ENCODE data around the gene TGFB3. TPM values are rescaled to one million over a fixed set of nuclear protein-coding genes. Genes with fewer than 3 reads are reported as not detected.

TGFB3 gene
- polyA plus RNA-seq, 5 donors: 154 to 217 (median 174) TPM

DNA sequence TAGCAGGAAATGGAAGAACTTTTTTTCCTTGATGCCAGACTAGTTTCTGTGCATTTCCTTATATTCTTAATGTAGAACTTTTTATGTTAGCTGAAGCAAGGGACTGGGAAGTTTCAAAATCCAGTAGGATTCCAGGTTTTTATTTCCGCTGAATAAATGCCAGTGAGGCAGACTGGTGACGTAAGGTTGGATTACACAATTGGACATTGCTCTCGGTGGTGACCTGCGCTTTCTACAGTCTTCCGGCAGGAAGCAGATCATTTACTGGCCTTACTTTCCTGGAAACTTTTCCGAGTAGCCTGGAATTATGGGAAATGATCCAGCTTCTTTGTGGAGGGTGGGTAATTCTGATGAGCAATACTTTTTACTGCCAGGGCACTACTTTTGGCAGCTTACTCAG is 7.3 kb upstream of the TGFB3 start:
- DNase-seq: peak; percentile 75 to 82

DNA sequence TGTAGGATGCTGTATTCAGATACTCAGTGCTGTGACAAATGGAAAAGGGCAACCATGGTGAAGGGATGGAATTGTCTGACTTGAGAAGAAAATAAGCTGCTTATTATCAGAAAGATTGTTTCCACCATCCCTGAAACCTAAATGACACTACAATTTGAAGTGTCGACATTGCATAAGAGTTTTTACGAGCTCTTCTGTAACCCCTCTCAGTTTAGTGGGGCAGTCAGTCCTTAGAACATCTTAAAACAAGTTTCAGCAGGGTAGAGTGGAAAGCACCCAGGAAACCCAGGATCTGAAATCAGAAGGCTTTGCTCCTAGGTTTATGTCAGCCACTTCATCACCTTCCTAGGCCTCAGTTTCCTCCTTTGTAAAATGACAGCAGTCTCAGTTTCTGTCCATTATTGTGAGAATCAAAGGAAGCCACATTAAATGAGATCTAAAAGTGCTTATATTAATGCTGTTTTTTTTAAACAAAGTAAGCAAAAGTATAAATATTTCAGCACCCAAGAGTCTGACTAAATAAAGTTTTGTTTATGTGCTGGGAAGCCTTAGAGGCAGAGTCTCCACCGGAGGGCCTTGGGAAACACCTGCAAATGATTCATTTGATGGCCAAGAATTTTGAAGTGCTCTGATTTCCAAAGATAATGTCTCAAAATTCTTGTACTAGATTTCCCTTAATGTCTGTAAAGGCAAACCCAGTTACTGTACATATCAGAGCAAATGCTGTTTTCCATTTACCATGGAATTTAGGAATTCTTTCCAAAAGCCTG is 5.6 kb upstream of the TGFB3 start:
- DNase-seq: no peak

DNA sequence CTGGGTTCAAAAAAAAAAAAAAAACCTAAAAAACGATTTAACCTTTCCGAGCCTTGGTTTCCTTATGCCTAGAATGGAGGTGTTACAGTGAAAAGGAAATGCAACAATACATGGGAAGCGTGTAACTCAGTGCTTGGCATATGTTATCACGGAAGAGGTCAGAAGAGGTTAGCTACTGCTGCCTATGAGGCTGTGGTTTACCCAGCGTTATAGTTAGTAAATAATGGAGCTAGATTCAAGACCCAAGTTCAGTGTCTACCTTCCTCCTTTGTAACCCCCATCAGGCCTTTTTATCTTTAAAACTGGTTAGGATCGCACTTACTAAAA is 4.6 kb upstream of the TGFB3 start:
- no peak for DNase-seq

DNA sequence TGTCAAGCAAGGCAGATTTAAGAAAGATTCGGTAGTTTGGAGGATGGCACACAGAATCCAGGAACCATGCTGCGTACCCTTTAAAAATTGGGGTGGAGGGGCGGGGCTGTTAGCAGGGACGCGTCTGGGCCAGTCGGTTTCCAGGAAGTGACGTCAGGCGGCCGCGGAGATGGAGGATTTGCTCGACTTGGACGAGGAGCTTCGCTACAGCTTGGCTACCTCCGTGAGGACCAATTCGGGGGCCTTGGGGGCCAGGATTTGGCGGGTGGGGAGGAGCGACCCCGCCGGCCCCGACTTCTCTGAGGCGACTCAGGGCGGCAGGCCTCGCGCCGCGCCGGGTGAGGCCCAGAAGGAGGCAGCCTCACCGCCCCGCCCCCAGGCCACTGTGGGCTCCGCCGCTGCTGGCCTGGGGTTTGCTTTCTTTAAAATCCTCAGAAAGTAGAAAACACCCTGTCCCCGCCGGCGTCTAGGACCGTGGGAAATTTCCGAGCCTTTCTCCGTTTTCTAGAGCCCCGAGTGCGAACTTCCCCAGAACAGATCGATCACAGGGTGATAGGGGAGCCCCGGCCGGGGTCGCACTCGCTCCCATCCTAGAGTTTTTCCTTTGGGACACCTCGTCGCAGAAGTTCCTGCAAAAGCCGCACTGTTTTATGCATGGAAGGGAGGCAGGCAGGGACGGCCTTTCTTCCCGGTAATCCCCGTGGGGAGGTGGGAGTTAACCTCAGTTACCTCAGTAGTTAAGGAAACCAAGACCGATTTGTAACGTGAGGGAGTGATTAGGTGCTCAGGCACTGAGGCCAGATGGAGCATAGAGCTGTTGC is 4.0 kb upstream of the TGFB3 start, which contains the start of gene IFT43:
Gene IFT43 (plus strand): TSS at position 146 of the 821 bp plus-strand sequence. CDS start 24 bp downstream, at position 170.
- peak; percentile 92 to 93 for DNase-seq

DNA sequence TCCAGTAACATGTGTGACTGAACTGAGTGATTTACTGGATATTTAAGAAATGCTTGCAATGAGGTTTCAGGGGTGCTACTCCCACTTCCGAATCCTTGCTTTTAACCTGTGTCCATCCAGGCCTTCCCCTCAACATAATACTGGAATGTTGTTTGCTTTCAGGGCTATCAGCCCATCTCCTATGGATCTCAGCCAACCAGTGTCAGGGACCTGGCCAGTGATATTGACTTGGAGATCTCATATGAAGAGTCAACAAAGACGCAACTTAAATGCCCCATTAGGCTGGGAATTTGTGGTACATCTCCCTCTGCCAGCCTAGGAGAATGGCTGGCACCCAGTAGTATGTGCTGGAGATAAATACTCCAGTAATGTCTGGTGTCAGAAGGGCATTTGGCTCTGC is 2.9 kb upstream of the TGFB3 start:
- no peak for DNase-seq

DNA sequence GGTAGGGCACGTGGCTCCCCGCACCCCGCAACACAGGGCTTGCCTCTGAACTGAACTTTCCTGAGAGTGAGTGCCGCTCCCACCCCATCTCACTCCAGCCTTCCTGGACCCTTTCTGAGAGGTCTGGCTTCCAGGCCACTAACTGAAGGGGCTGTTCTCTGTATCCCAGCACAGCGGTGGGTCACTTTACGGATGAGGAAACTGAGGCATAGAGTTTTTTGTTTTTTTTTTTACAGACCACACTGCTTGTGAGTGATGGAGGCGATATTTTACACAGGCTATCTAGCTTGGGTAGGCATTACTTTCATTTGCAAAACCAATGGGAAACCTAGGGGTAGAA is 1.2 kb upstream of the TGFB3 start:
- DNase-seq: no peak

DNA sequence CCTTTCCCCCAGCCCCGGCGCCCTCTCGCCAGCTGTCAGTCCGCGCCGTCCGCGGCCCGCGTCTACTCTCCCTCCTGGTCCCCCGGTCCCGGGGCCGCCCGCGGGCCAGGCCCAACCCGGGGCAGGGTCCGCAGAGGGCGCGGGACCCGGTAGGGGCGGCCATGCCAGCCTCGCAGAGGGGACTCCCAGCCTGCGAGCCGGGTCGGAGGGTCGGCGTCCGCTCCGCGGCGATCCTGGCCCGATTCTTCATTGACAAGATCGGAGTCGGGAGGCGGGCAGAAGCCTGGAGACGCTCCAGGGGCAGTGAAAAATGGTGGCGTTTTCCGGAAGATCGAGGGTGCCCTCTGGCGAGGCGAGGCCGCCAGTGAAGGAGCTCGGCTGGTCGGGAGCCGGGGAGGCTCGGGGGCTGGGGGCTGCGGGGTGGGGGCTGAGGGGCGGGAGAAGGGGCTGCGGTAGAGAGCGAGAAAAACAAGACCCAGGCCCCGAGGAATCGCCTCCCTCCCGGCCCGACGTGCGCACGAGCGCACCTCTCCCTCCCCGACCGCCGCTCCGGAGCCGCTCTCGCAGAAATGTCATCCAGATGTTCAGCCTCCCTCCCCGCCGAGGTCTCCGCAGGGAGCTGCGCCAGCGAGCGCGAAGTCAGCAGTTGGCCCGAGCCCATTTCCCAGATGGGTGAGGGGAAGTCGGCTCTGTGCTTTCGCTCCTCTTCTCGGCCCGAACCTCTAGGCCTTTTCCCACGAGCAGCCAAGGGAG is 647 bp upstream of the TGFB3 start:
- peak; percentile 92 for DNase-seq

DNA sequence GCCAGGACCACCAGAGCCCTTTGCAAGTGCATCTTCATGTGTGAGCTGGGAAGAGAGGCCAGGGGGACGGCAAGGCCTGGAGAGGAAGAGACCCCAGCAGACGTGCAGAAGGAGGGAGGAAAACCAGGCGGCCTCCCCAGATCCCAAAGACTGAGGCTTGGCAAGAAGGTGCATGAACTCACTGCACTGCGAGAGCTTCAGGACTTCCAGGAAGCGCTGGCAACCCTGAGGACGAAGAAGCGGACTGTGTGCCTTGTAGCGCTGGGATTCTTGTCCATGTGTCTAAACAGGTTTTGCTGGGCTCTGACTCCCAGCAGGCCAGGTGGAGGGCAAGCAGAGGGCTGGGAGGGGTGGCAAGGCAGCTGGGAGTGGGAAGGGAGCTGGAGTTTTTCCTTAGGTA is 939 bp downstream of the TGFB3 start:
- no peak for DNase-seq

DNA sequence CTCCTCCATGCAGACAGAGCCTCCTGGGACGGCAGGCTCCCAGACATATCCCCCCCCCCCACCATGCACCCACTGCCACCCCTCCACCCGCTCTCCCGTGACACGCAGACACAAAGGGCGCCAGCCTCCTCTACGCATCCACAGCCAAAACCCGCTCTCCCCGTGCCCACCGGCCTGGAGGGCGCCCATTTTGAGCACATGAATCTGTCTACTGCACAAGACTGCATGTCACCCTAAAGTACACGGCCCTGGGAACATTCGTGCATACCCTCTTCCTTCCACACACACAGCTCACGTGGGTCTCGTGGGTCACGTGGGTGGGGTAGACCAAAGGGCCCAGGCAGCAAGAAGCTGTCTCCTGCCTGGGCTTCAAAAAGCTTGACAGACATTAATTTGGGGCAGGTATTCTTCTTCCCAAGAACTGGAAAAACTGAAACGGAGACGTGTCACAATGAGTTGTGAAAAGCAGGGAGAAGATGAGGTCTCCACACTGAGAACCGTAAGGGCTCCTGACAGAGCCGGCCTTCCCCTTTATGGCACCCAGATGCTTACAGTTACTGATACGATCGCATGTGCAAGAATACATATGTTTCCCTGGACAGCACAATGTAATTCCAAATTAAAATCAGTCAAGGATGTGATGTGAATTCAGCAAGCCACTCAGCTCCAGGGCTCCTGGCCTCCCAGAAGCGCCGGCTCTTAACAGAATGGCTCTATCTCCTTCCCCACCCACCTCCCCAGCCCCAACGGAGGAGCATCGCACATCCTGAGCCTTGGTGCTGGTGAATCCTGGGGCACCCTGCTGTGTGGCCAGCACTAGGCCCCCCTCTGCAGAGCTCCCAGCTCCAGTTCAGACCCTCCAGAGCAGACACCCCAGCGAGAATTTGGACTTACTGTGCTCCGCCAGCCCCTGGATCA is 1.9 kb downstream of the TGFB3 start:
- DNase-seq: no peak

DNA sequence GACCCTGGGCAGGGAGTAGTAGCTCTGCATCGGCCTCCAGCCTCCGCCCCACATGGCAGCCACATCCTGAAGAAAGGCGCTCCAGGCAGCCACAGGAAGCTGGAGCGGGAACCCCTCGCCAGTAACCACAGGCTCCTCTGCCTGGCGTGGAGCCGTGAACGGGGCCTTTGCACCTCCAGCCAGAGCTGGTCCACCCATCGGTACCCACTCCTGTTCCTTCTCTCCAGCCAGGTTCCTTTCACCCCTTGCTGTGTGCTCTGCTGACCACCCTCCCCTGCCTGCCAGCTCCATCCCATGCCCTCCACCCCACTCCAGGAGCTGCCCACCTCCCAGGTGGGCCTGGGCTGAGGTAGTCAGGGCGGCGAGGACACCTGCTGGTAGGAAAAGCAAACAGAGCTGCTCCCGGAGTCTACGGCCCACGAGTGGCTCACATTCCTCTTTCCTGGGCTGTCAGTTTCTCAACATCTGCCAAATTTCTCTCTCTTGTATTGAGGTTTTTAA is 2.7 kb downstream of the TGFB3 start:
- no peak for DNase-seq

DNA sequence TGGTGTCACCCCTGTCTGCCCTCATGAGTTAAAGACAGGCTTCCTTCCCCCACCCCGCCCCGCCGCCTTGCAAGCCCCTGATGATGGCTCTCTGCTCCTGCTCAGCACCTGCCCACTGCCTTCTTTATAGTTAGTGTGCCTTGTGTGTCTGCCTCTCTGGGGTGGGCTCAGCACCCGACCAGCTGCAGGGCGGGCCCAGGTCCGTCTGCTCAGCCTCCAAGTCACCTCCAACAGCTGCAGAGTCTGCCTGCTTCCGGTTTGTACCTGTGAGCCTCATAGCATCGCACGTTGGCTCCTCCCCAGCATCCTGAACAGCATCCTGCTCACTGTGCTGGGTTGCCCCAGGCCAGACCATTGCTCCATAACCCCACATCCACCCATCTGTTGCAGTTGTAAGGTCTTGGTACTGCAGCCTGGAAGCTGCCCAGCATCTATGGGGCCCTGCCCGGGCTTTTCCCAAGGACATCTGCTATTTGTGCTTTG is 3.5 kb downstream of the TGFB3 start:
- DNase-seq: no peak

DNA sequence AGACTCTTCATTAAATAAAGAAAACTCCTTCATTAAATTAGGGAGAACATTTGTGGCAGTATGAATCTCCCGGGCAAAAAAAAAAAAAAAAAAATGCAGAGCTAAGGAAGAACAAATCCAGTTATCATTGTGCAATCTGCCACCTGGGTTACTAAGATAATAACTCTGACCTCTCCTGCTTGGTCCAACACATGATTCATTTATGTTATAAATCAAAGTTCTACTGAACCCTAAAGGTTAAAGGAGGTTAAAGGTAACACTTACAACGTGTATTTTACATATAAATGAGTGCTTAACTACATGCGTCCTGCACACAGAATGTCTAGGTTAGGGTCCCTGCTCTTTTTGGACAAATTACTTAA is 4.2 kb downstream of the TGFB3 start:
- no peak for DNase-seq

DNA sequence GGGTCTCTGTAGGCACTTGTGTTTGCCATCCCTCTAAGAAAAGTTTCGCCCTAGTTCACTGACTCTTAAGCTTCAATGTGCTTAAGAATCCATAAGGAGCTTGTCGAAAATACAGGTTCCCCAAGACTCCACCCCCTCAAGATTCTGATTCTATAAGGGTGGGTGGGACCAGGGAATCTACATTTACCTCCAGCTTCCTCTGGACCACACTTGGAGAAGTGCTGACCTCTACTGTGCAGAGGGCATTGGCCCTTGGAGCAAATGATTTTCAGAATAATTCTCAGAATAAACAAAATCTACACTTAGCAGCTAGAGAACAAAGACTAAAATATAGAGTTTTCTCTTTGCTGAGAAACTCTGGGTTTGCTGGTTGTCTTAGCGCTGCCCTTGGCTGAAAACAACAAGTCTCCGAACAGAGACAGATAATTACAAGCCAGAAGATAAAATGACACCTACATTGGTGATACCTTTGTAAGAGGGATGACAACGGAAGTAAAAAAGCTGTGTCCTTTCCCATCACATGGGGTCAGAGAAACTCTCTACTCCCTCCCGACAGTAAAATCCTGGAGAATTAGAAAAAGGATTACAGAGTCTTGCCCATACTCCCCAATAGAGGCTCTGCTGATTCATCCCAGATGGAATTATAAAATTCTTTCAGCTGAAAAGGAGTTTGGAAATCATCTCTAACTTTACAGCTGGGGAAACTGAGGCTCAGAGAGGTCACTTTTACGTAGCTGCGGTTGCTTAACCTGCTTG is 4.8 kb downstream of the TGFB3 start:
- no peak for DNase-seq

DNA sequence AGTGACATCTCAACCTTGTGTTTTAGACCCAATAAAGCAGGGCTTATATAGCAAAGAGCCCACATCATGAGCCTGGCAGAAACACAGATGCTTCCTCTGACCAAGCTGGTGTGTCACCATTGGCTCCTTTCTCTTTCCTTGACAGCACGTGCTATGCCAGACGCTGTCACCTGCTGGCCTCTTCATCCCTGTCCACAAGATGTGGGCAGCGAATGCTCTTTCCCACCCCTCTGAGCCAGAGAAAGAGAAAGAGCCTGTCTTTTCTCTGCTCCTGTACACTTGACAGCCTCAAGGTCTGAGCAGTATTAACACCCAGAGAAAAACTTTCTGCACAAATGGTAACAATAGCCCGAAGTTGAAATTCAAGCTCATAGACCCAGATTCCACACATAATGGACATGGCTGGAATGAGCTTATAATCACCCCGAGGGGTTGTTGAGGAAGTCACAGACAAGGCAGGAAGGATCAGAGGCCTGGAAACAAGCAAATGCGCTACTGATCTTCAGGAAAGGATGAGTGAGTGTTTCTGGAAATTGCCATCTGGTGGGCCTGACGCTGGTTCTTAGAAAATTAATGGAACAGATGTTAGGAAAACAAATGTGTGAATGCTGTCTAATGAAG is 8.9 kb downstream of the TGFB3 start:
- DNase-seq: no peak

DNA sequence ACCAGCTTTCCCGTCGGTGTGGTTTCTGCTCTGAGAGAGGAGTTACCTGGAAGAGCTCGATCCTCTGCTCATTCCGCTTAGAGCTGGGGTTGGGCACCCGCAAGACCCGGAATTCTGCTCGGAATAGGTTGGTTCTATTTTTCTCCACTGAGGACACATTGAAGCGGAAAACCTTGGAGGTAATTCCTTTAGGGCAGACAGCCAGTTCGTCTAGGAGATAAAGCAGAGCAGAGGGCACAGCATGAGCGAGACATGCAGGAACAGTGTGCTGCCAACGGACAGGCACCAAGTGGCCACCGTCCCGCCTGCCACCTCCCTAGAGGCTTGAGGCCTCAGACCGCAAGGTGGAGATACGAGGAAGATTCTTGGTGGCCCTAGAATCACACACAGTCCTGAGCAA is 10.3 kb downstream of the TGFB3 start:
- no peak for DNase-seq

DNA sequence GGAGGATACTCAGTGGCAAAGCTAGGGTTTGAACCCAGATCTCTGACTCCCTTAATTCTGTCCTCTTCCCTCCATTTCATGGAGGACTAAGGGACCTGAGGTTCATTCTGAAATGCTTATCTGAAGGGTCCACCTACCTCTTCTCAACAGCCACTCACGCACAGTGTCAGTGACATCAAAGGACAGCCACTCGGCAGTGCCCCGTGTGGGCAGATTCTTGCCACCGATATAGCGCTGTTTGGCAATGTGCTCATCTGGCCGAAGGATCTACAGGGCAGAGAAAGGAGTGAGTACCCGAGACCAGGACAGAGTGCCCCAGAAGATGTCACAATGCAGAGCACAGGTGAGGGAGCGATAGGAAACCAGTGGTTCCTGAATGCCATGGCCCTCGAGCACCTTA is 10.8 kb downstream of the TGFB3 start:
- no peak for DNase-seq

DNA sequence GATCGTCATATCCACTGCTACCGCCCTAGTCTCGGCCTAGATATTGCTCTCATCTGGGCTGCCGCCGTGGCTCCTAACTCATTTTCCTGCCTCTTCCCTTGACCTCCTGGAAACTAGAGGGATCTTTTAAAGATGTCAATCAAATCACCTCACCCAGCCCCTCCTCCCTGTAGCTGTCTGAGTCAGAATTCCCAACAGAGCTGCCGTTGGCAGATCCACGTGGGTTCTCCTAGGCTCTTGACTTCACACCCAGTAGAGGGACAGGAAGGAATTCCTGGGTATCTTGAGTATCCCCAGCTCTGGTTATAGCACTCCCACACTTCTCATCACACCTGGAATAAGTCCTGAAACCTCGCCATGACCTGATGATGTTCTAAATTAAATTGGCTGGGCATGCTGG is 11.9 kb downstream of the TGFB3 start:
- no peak for DNase-seq

DNA sequence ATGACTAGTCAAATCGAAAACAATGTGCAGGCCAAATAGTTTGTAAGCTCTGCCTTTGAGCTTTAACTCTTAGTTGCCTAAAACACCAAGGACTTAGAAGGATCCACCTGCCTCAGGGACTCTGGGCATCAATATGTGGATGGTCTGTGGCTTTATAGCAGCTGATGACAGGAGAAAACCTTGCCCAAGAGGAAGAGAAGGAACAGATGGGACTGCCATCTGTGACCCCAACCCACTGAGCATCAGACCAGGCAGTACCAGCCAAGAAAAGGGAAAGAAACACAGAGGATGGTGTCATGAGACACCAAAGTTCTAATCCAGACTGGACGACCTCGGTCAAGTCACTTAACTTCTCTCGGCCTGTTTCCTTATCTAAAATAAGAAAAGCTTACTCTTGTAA is 12.7 kb downstream of the TGFB3 start:
- DNase-seq: no peak

DNA sequence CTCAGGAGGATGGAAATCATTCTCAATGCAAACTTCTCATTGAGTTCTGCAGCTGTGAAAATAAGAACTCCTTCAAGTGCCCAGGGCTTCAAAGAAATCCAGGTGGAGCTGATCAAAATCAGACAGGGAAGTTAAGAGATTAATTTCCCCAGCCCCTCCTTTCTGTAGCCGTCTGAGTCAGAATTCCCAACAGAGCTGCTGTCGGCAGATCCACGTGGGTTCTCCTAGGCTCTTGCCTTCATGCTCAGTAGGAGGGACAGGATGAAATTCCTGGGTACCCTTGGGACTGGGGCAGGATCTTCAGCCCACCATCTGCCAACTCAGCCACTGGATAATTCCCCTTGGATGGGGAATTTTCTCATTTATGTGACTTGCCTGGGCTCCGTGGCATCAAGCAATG is 13.3 kb downstream of the TGFB3 start:
- DNase-seq: no peak

DNA sequence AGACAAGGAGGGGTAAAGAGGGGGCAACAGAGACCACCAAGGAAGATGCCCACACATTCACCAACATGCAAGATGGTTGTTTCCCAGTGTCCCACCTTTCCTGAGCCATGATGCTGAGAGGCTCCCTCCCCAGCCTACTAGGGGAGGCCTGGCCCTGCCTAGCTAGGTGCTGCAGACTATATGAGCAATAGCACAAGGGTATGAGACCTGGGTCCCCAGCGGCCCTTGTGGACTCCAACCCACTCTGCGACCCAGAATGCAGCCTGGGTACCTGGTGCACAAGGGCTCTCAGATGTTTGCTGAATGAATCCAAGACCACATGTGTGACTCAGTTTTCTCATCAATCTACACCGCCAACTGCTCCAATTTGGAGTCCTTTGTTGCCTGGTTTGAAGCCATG is 13.9 kb downstream of the TGFB3 start:
- DNase-seq: no peak

All from right lung (tissue), 5 donors.